Measurements from ENCODE around the gene TTC7B. TPM values are rescaled to one million over a fixed set of nuclear protein-coding genes. Genes with fewer than 3 reads are reported as not detected.

Gene TTC7B
- total RNA-seq, 2 experiments from 2014 or later = 5.6 to 6.5 TPM

GRCh38 chr14:90556012-90556477 lies 260.2 kb downstream of the TTC7B start:
- CTCF ChIA-PET = no interaction called here
- Mint-ChIP-seq H3K4me1 (ENCODE audit: low read depth) (no peaks in the 10 kb centered on the region), H3K27ac (no peak overlapping the region), H3K36me3 (ENCODE audit: low read depth) (no peaks in the 10 kb centered on the region), H3K27me3 (ENCODE audit: low read depth) (no peaks in the 10 kb centered on the region), H3K9me3 (no peaks in the 10 kb centered on the region), H3K4me3 (no peak overlapping the region)
- intact Hi-C loops (cut with micrococcal nuclease) = no loop called here
- DNase-seq = no peak

- CTCF ChIA-PET = interaction anchor here (0.5 kb wide), 1 partner anchor 284 kb away, joined by 3 read pairs; no protein-coding TSS in a partner anchor
- H3K27me3 Mint-ChIP-seq (ENCODE audit: low read depth) = no peaks in the 10 kb centered on the region
- no peak overlapping the region for H3K27ac Mint-ChIP-seq
- no peak for DNase-seq
- H3K36me3 Mint-ChIP-seq (ENCODE audit: low read depth) = no peaks in the 10 kb centered on the region
- no peak overlapping the region for H3K4me3 Mint-ChIP-seq
- intact Hi-C loops (cut with micrococcal nuclease) = no loop called here
- no peaks in the 10 kb centered on the region for H3K9me3 Mint-ChIP-seq
- H3K4me1 Mint-ChIP-seq (ENCODE audit: low read depth) = no peaks in the 10 kb centered on the region
These were observed 260.9 kb downstream of the TTC7B start for GRCh38 chr14:90555126-90556011.

GRCh38 chr14:90554341-90554740 lies 261.9 kb downstream of the TTC7B start:
- no peak for DNase-seq
- Mint-ChIP-seq H3K4me1 (ENCODE audit: low read depth) (no peaks in the 10 kb centered on the region), H3K9me3 (no peaks in the 10 kb centered on the region), H3K4me3 (no peak overlapping the region), H3K27ac (no peak overlapping the region), H3K36me3 (ENCODE audit: low read depth) (no peaks in the 10 kb centered on the region), H3K27me3 (ENCODE audit: low read depth) (no peaks in the 10 kb centered on the region)
- CTCF ChIA-PET = no interaction called here
- intact Hi-C loops (cut with micrococcal nuclease) = no loop called here

GRCh38 chr14:90553921-90554336 lies 262.3 kb downstream of the TTC7B start:
- intact Hi-C loops (cut with micrococcal nuclease) = no loop called here
- H3K36me3 Mint-ChIP-seq (ENCODE audit: low read depth) = no peaks in the 10 kb centered on the region
- no peak overlapping the region for H3K27ac Mint-ChIP-seq
- no peak for DNase-seq
- no peaks in the 10 kb centered on the region for H3K9me3 Mint-ChIP-seq
- no peaks in the 10 kb centered on the region for H3K4me1 Mint-ChIP-seq (ENCODE audit: low read depth)
- H3K4me3 Mint-ChIP-seq = no peak overlapping the region
- H3K27me3 Mint-ChIP-seq (ENCODE audit: low read depth) = no peaks in the 10 kb centered on the region
- CTCF ChIA-PET = no interaction called here

- no peaks in the 10 kb centered on the region for H3K4me1 Mint-ChIP-seq (ENCODE audit: low read depth)
- no peaks in the 10 kb centered on the region for H3K36me3 Mint-ChIP-seq (ENCODE audit: low read depth)
- no peak for DNase-seq
- no peaks in the 10 kb centered on the region for H3K9me3 Mint-ChIP-seq
- intact Hi-C loops (cut with micrococcal nuclease) = no loop called here
- no peak overlapping the region for H3K4me3 Mint-ChIP-seq
- CTCF ChIA-PET = no interaction called here
- no peak overlapping the region for H3K27ac Mint-ChIP-seq
- H3K27me3 Mint-ChIP-seq (ENCODE audit: low read depth) = no peaks in the 10 kb centered on the region
These were observed 262.8 kb downstream of the TTC7B start for GRCh38 chr14:90553298-90553920.

- no peak for DNase-seq
- Mint-ChIP-seq H3K9me3 (no peaks in the 10 kb centered on the region), H3K4me1 (ENCODE audit: low read depth) (no peaks in the 10 kb centered on the region), H3K36me3 (ENCODE audit: low read depth) (no peaks in the 10 kb centered on the region), H3K27me3 (ENCODE audit: low read depth) (no peaks in the 10 kb centered on the region), H3K27ac (no peak overlapping the region), H3K4me3 (no peak overlapping the region)
- intact Hi-C loops (cut with micrococcal nuclease) = no loop called here
- CTCF ChIA-PET = interaction anchor here (0.5 kb wide), 1 partner anchor 194 kb away, joined by 3 read pairs; no protein-coding TSS in a partner anchor
These were observed 263.5 kb downstream of the TTC7B start for GRCh38 chr14:90552465-90553297.

- intact Hi-C loops (cut with micrococcal nuclease) = no loop called here
- Mint-ChIP-seq H3K27me3 (ENCODE audit: low read depth) (no peaks in the 10 kb centered on the region), H3K4me3 (no peak overlapping the region), H3K27ac (no peak overlapping the region), H3K4me1 (ENCODE audit: low read depth) (no peaks in the 10 kb centered on the region), H3K9me3 (no peaks in the 10 kb centered on the region), H3K36me3 (ENCODE audit: low read depth) (no peaks in the 10 kb centered on the region)
- CTCF ChIA-PET = interaction anchor here (0.5 to 1.0 kb wide), 2 partner anchors 144 to 193 kb away, joined by 3 read pairs; no protein-coding TSS in a partner anchor
- no peak for DNase-seq
These were observed 264.3 kb downstream of the TTC7B start for GRCh38 chr14:90551733-90552464.

- no peak overlapping the region for H3K4me3 Mint-ChIP-seq
- intact Hi-C loops (cut with micrococcal nuclease) = no loop called here
- no peak overlapping the region for H3K27ac Mint-ChIP-seq
- CTCF ChIA-PET = interaction anchor here (1.0 kb wide), 1 partner anchor 145 kb away, joined by 3 read pairs; no protein-coding TSS in a partner anchor
- no peaks in the 10 kb centered on the region for H3K4me1 Mint-ChIP-seq (ENCODE audit: low read depth)
- no peaks in the 10 kb centered on the region for H3K9me3 Mint-ChIP-seq
- no peaks in the 10 kb centered on the region for H3K36me3 Mint-ChIP-seq (ENCODE audit: low read depth)
- H3K27me3 Mint-ChIP-seq (ENCODE audit: low read depth) = no peaks in the 10 kb centered on the region
- DNase-seq = no peak
These were observed 265.0 kb downstream of the TTC7B start for GRCh38 chr14:90551070-90551704.

GRCh38 chr14:90549794-90550641 lies 266.2 kb downstream of the TTC7B start:
- CTCF ChIA-PET = interaction anchor here (0.6 to 0.7 kb wide), 2 partner anchors 147 to 399 kb away, joined by 3 read pairs; no protein-coding TSS in a partner anchor
- no peaks in the 10 kb centered on the region for H3K27me3 Mint-ChIP-seq (ENCODE audit: low read depth)
- no peaks in the 10 kb centered on the region for H3K36me3 Mint-ChIP-seq (ENCODE audit: low read depth)
- H3K4me1 Mint-ChIP-seq (ENCODE audit: low read depth) = no peaks in the 10 kb centered on the region
- no peak for DNase-seq
- H3K27ac Mint-ChIP-seq = no peak overlapping the region
- no peaks in the 10 kb centered on the region for H3K9me3 Mint-ChIP-seq
- intact Hi-C loops (cut with micrococcal nuclease) = no loop called here
- H3K4me3 Mint-ChIP-seq = no peak overlapping the region

GRCh38 chr14:90548455-90548854 lies 267.8 kb downstream of the TTC7B start:
- H3K27me3 Mint-ChIP-seq (ENCODE audit: low read depth) = no peaks in the 10 kb centered on the region
- DNase-seq = no peak
- no peaks in the 10 kb centered on the region for H3K4me1 Mint-ChIP-seq (ENCODE audit: low read depth)
- H3K9me3 Mint-ChIP-seq = no peaks in the 10 kb centered on the region
- no peak overlapping the region for H3K4me3 Mint-ChIP-seq
- CTCF ChIA-PET = no interaction called here
- H3K27ac Mint-ChIP-seq = no peak overlapping the region
- intact Hi-C loops (cut with micrococcal nuclease) = no loop called here
- H3K36me3 Mint-ChIP-seq (ENCODE audit: low read depth) = no peaks in the 10 kb centered on the region

- intact Hi-C loops (cut with micrococcal nuclease) = no loop called here
- Mint-ChIP-seq H3K36me3 (ENCODE audit: low read depth) (no peaks in the 10 kb centered on the region), H3K27me3 (ENCODE audit: low read depth) (no peaks in the 10 kb centered on the region), H3K27ac (no peak overlapping the region), H3K4me3 (no peak overlapping the region), H3K4me1 (ENCODE audit: low read depth) (no peaks in the 10 kb centered on the region), H3K9me3 (no peaks in the 10 kb centered on the region)
- no peak for DNase-seq
- CTCF ChIA-PET = interaction anchor here (0.6 kb wide), 1 partner anchor 85 kb away, joined by 6 read pairs; no protein-coding TSS in a partner anchor
These were observed 268.3 kb downstream of the TTC7B start for GRCh38 chr14:90547968-90548367.

All from activated naive CD4-positive, alpha-beta T cell treated with anti-CD3 and anti-CD28 coated beads for 36 hours (primary cell).